HG02981 (cell line): Measurements from ENCODE around the gene GRM5.
A peak's percentile ranks its signal among the peaks of the same experiment; 100 is the strongest.
"Not testable (repeated sequence)": the region's sequence is repeated elsewhere in the genome, so short reads cannot be mapped to it uniquely, and the experiment has no call there.

Experiments
- ATAC-seq: cut with Tn5 transposase; IDR thresholded peaks from one replicate; pipeline ENCODE4 v1.9.1; 2021; ENCODE audit warnings: mild to moderate bottlenecking, moderate library complexity; ENCODE audit not compliant: unreplicated experiment

The GRM5 gene

DNA sequence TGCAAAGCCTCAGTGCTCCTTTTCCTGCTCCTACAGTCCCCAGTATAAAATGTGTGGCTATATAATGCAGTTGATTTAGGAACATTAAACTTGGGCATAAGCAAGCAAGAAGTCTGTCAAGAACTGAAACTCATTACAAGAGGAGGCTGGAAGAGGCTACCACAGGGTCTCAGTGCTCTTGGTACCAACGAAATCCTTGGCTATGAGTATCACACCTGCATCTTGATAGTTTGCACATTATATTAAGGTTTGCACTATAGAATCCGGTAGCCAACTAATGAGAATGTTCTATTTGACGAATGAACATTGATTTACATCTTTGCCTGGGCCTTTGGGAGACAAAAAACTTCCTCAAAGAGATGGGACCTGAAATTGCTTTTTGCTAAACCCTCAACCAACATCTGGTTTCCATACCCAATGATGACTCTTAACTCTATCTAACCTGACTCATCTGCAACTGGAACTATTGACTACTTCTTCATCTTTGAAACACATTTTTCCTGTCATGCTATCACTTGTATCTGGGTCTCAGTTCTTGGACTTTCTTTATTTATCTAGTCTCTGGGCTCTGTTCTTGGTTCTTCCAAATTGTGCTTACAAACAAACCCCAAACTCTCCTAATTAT, 521.0 kb downstream of the GRM5 start:
- ATAC-seq, result peak; percentile 3

DNA sequence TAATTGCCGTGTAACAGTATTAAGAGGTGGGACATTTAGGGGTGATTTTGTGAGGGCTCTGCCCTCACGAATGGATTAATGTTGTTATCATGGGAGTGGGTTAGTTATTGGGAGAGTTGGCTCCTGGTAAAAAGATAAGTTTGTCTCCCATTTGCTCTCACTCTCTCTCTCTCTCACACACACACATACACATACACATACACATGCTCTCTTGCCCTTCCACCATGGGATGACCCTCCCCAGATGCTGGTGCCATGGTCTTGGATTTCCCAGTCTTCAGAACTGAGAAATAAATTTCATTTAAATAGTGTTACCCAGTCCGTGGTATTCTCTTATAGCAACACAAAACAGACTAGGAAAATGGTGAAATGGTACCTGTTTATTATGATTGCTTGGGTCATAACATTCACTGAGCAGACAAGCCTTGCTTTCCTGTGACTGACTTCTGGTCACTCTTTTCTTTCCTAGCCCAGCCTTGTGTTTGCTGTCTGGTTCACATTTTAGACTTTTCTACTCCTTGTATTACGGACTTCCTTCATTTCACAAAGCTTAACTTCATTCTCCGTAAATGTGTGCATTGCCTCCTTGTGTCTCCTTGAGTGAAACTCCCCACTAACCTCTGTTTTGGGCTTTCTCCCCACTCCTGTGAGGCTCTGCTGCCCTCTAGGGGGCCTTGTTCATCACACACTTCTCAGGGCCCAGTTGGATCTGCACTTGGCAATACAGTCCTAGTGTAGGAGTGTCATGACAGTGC, 521.7 kb downstream of the GRM5 start:
- ATAC-seq, result peak; percentile 99

DNA sequence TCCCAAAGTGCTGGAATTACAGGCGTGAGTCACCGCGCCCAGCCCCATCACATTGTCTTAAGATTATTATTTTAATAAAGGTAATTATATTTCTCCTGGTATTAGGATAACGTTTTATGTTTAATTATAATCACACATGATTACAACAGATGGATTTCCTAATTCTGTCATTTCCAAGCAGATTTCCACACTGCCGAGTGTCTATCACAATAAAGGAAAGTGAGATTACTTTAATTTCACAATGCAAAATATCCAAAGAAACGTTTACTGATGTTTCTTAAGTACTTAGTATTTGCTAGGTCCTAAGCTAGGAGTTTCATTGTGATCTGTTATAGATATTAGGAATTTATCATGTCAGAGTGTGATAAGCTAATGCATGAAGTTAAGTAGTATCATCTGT, 524.8 kb downstream of the GRM5 start:
- ATAC-seq, result no peak

DNA sequence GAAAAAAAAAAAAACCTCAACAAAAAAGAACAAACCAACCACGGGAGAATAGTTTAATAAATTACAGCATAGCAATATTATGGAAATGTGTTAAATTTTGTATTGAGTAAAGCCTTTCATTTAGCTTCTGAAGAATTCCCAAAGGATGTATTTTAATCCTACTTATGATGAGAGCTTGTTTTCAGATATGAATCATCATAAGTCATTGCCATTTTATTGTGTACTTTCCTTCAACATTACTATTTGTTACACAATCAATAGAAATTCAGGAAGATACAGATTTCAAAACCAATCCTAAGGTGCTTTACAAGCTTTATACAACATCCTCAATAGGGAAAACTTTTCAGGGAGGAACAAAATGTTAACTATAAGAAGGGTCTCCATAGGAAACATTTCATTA, 527.7 kb downstream of the GRM5 start:
- ATAC-seq, result no peak

DNA sequence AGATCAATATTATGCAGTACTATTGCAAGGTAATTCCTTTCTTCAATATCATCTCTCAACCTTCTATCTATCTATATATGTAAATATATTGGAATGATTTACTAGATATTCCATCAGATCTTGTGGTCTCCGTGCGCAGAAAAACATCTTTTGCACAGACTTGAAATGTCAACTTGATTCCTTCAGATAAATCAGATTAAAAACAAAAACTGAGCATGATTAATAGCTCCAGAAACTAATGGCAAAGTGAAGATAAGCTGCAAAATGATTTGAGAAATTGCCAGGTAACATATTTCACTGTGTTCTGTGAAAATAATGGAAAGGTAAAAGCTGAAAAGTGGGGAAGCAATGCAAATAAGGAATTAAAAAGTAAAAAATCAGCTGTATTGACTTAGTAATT, 528.2 kb downstream of the GRM5 start:
- no peak for ATAC-seq

DNA sequence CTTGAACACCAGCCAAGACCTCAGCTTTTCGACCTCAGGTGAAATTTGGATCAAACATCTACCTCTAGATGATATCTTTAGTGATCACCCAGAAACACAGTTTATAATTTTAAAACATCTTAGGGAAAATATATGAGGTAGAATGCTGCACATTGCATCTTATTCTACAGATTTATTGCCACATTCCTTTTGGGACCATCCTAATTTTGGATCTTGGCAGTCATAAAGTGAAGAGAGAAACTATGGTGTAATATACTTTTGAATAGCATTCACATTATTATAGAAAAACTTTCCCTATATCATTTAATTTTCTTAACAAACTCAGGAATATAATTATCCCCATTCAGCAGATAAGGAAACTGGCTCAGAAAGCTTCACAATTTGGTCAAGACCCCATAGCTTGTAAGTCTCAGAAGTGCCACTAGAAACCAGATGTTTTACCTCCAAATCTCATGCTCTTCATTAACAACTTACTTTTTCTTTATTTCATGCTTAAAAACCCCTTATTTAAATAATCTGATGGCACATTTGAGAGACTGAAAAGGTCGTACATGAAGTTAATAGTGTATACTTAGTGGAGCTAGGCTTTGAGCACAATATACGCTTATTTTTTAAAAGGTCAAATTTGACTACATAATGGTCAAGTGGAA, 529.0 kb downstream of the GRM5 start:
- no peak for ATAC-seq

DNA sequence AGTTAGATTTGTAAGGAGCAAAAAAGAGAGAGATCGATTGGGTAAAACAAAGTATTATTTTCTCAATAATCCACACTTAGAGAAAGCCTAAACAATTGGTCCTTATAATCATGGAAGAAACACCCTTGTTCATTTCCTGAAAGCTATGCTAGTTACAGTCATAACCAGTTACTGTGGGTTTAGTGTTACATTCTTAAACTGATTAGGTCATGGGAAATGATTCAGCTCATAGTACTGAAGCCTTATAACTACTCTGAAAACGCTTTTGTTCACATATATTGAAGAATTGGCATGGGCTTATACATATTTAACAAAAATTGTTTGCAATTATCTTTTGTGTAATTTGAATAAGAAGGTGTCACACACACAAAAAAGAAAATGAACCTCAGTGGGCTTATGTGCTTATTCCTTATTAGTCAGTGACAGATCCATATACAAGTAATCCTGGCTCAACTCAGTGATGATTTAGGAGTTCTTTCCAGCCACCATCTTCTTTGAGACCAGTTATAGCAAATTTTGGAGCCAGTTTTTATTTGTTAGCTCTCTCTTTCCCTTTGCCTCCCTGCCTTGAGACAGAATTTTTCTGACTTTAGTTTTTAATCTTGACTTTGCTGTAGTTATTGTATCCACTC, 529.8 kb downstream of the GRM5 start:
- ATAC-seq, result peak; percentile 94

DNA sequence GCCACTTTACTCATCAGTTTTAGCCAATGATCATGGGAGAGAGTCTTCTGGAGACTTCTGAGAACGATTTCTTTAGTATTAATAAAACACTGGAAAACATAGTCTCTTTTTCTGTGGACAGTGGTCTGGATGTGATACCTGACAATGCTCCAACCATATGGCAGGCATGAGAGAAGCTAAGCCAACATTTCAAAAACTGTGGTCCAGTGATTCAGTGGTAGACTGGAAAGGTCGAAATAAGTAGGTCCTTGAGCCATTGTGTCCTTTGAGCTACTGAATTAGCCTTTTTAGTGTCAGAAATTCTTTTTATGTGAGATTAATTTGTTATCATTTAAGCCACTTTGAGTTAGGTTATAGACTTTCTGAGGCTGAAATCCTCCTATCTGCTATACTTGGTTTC, 530.5 kb downstream of the GRM5 start:
- no peak for ATAC-seq

DNA sequence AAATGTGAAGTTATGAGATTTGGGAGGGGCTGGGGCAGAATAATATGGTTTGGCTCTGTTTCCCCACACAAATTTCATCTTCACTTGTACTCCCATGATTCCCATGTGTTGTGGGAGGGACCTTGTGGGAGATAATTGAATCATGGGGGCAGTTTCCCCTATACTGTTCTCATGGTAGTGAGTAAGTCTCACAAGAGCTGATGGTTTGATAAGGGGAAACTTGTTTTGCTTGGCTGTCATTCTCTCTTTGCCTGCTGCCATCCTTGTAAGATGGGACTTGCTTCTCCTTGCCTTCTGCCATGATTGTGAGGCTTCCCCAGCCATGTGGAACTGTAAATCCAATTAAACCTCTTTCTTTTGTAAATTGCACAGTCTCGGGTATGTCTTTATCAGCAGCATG, 531.1 kb downstream of the GRM5 start:
- ATAC-seq, result not testable (repeated sequence)

DNA sequence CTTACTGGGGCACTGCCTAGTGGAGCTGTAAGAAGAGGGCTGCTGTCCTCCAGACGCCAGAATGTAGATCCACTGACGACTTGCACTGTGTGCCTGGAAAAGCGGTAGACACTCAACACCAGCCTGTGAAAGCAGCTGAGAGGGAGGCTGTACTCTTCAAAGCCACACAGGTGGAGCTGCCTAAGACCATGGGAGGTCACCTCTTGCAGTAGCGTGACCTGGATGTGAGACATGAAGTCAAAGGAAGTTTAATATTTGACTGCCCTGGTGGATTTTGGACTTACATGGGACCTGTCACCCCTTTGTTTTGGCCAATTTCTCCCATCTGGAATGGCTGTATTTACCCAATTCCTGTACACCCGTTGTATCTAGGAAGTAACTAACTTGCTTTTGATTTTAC, 531.6 kb downstream of the GRM5 start:
- ATAC-seq, result no peak

DNA sequence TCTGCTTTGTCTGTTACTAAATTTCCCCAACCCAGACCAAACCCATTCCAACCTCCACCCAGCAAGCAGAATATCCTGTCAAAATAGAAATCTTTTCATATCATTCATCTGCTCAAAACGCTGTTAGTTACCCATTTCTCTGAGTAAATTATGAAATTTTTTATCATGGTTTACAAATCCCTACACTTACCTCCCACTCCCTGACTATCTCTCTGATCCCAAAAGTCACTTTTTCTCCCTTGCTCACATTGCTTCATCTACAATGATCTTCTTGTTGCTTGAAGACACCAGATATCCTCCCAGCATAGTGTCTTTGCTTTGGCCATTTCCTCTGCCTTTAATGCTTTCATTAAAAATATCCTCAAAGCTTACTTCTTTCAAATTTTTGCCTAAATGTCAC, 532.8 kb downstream of the GRM5 start:
- no peak for ATAC-seq

DNA sequence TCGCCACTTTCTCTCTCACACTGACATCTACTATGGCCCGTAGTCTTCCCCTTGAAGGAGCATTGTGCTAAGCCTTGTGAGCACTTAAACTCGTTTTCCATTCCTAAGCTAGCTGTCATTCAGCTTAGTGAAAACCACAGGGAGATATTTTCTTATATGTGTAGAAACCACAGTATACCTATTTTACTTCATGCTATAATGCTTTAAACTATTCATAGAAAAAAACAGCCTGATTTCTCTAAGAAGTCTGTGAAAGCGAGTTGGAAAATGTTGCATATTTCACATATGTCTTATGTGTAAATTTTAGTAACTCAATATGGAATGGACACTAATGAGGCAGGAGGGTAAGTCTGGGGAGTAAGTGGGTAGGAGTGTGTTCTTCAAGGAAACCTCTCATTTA, 534.0 kb downstream of the GRM5 start:
- no peak for ATAC-seq

DNA sequence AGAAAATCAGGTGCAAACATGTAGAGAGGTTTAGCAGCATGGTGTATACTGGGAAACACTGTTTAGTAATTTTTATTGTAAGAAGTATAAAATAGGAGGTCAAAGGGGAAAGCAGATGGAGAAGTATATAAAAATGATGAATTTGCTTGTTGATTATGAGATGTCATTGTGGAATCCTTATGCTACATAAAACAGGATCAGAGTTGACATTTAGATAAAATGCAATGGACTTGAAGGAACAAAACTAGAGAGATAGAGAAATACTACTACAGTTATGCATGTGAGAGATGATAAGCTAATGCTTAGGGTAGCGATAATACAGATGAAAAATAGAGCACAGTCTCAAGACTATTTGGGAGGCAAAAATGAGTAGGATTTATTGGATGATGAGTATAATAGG, 536.4 kb downstream of the GRM5 start:
- no peak for ATAC-seq

DNA sequence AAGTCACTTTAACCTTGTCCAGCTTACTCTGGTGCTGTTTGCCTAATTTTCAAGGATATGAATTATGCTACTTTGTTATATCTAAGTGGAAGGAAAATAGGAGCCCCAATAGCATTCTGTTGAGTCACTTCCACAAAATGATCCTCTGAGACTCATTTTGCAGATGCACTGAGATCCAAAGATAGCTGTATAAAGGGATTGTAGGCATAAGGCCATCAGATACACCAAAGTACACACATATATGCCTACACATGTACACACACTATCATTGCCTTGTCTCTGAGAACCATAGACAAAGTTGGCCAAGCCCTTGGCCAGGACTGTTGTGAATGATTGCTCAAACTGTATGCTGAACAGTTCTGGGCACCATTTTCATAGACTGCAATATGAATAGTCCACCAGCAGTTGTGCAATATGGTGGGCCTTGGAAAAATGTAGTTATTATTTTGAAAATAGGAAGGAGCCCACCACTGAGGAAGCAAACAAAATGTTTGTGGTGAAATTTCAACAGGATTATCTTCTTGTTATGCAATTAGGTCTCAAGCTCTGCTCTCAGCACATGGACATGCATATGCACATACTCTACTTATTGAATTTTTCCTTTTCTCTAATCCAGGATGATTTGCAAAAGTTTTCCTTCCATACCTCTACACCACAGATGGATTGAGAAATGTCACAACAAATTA, 542.3 kb downstream of the GRM5 start:
- ATAC-seq, result no peak

DNA sequence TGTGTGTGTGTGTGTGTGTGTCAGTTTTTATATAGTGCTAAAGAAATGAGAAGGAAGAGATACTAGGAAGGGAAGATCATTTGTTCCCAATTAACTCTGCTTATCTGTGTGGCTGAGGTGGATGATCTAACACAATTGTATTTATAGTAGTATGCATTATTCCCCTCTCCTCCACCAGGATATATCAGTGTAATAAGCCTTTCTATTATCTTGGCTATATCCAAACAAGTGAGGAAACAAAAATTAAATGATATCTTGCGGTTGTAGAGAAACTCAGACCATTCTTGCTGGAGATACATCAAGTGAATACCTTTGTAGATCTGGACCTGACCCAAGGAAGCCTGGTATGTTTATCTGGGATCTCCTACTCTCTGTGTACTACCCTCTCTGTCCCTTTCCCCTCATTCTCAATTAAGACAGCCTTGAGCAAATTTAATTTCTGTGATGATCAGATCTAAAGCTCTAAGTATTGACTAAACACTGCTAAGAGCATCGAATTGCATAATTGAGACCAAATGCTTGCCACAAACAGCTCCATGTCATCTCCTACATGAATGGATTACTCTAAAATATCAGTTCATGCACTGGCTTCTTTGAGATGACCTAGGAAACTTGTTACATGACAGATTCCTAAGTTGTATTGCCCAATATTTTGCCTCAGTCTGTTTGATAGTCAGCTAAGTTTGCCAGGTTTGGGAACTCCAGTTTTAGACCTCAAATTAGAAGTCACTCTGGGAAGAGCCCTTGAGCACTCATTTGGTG, 543.0 kb downstream of the GRM5 start:
- ATAC-seq, result no peak

DNA sequence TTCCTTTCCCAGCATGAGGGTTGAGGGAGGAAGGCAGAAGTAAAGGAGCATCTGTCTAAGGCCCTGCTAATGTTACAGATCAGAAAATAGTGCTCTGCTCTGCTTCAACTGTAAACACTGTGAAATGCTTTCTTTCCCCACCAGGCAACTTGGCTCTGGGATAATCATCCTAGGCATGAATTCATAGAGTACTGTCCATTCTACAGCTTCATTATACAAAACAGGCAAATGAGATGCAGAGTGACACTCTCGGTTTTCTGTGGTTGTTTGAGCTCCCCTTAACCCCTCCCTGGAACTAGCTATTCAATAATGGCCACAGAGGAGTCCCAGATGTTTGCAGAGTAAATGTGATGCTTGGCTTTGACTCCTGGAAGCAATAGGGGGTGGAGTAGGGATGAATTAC, 544.0 kb downstream of the GRM5 start:
- no peak for ATAC-seq

DNA sequence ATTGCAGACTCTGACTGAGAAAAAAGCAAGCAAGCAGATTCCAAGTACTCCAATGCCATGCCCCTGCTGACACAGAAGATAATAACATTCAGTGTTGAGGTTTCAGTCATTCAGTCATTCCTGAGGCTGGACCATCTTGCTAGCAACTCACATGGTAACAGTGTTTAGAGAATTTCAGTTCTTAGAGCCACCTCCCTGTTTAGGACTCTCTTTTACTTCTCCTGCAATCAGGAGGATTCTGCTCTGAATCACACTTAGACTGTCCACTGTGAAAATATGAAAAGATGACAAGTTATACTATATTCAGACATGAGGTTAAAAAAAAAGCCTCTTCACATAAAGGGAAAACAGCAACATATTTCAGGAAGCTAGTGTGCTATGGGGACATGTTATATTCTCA, 544.4 kb downstream of the GRM5 start:
- no peak for ATAC-seq

DNA sequence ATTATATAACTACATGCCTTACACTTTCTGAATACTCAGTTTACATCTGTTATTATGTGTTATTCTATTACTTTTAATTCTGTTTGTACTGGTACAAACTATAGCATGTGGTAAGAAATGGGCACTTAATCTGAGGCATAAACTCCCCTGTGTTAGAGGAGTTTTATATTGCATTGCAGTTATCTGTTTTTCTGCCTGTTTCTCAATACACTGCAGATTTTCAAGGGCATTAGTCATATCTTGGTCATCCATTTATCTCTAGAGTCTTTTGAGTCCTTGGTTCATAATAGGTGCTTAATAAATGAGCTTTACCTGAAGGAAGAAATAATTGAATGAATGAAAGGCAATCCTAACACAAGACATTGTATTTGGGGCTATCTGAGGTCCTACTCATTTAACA, 545.4 kb downstream of the GRM5 start:
- ATAC-seq, result no peak

DNA sequence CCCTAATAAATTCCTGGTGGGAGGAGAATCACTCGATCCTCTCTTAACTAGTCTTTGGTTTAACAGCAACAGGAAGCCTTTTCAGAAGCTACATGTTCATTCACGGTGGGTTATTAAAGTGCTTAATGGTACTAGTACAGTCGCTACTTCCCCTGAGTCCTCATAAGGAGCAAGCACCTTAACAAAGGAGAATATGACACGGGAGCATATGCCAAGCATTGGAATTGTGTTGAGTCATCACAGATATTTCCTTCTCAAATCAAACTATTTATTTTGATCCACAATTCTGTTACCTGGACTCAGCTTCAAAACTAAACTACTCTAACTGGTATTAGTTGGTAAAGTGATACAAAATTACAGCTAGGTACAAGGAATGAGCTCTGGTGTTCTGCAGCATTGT, 550.8 kb downstream of the GRM5 start:
- ATAC-seq, result no peak

DNA sequence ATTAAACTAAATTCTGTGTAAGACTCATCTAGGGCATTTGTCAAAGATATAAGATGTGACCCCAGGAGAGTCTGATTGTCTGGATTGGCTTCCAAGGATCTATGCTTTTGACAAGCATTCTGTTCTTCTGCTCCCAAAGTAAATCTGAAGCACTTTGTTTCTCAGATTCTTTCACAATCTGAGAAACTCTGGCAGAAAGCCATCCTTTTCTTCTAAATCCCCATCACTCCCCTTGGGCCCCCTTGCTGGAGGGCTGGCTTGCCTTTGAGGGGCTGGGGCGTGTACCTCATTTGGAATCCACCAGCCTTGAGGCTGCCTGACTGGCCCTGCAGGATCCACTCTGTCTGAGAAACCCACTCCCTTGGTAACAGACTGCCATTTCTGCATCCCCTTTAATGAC, 554.8 kb downstream of the GRM5 start:
- no peak for ATAC-seq
